Measurements from ENCODE around the gene AKTIP. TPM values are rescaled to one million over a fixed set of nuclear protein-coding genes. Genes with fewer than 3 reads are reported as not detected.
A peak's percentile ranks its signal among the peaks of the same experiment; 100 is the strongest.

AKTIP gene
- total RNA-seq, 1 experiment from 2014 or later = 23.5 TPM

GRCh38 chr16:53511403-53512280, 8.6 kb upstream of the AKTIP start:
- H3K36me3 ChIP-seq (ENCODE audit: control insufficient read depth in 1 of 2, insufficient read depth in 2 of 2, low read length in 2 of 2) = no peaks in the 10 kb centered on the region
- POLR2A ChIA-PET = no interaction called here
- H2AFZ ChIP-seq (ENCODE audit: low read depth, low read length, poor library complexity, severe bottlenecking) = no peak overlapping the region
- H3K9me3 ChIP-seq (ENCODE audit: control insufficient read depth in 1 of 2, insufficient read depth in 1 of 2, low read depth in 1 of 2, low read length in 2 of 2) = no peaks in the 10 kb centered on the region
- no peaks in the 10 kb centered on the region for H3K79me2 ChIP-seq (ENCODE audit: insufficient read depth, low read length)
- TF ChIP-seq REST (IDR thresholded peaks at IDR 0.05; ENCODE audit: low read depth) (no peak), ATF3 (IDR thresholded peaks at IDR 0.05) (no peak), ZFX (IDR thresholded peaks at IDR 0.05) (no peak), RAD21 (IDR thresholded peaks at IDR 0.05; ENCODE audit: low read depth) (no peak), EZH2 (IDR thresholded peaks at IDR 0.05) (no peak), SRF (IDR thresholded peaks at IDR 0.05; ENCODE audit: low read depth) (no peak), SP1 (IDR thresholded peaks at IDR 0.05; ENCODE audit: low read depth) (no peak), POLR2AphosphoS5 (IDR thresholded peaks at IDR 0.05; ENCODE audit: low read depth, low read length) (no peak), CEBPB (IDR thresholded peaks at IDR 0.05; ENCODE audit: low read depth) (no peak), ZBTB33 (IDR thresholded peaks at IDR 0.05; ENCODE audit: extremely low read depth, insufficient replicate concordance, low read length) (no peak), ZNF274 (IDR thresholded peaks at IDR 0.05; ENCODE audit: low read depth, low read length) (no peak), EZH2phosphoT487 (IDR thresholded peaks at IDR 0.05; ENCODE audit: borderline replicate concordance) (no peak)
- no peak overlapping the region for H3K4me2 ChIP-seq (ENCODE audit: low read length)
- RAD21 ChIA-PET (ENCODE audit: low non-redundant PET in 1 of 2, low total read pairs in 2 of 2, uncharacterized antibody in 2 of 2, unreplicated experiment in 2 of 2) = no interaction called here
- H3K27ac ChIP-seq (ENCODE audit: low read depth, low read length) = no peak overlapping the region
- CTCF ChIA-PET = no interaction called here
- no peaks in the 10 kb centered on the region for H4K20me1 ChIP-seq (ENCODE audit: insufficient read depth)
- BruUV-seq (replicated peaks) = no TSS peak
- ATAC-seq = peak; percentile 31; the same call in 1 of the 2 replicates
- intact Hi-C loops (cut with micrococcal nuclease) = no loop called here
- H3K27me3 ChIP-seq (ENCODE audit: insufficient read depth, low read length) = no peaks in the 10 kb centered on the region
- no peak overlapping the region for H3K4me3 ChIP-seq (replicated peaks in 1 of 2; ENCODE audit: low read depth in 1 of 2, low read length in 2 of 2)
- H3K9me2 ChIP-seq (ENCODE audit: insufficient read depth) = no peaks in the 10 kb centered on the region
- H3K9ac ChIP-seq (ENCODE audit: low read length) = no peak overlapping the region
- DNase-seq (ENCODE audit: low read depth, low spot score) = no peak
- H3K4me1 ChIP-seq (ENCODE audit: control insufficient read depth in 1 of 2, insufficient read depth in 2 of 2, low read length in 2 of 2) = peaks cover 4 to 15% of the 10 kb centered on the region in 2 experiments; a peak in 2 of 4 replicates
